B cell (primary cell): ENCODE measurements around the gene ZNF747. TPM values are rescaled to one million over a fixed set of nuclear protein-coding genes. Genes with fewer than 3 reads are reported as not detected.

Source experiments
- ATAC-seq: fragments of 200-7000 bp; cut with Tn5 transposase; one replicate; pipeline ENCODE4 v1.10.0; 2021; ENCODE audit warnings: low read depth, mild to moderate bottlenecking, moderate number of reproducible peaks, moderate library complexity
- CTCF ChIA-PET: fragments of 350-600 bp; sonication (Branson Sonifier 250); formaldehyde crosslinking; loops from one replicate; lab custom pipeline; 2021; ENCODE audit warnings: antibody characterized with exemption, inconsistent platforms; lab: Charles Lee
- POLR2A ChIA-PET: fragments of 350-600 bp; sonication (Branson Sonifier 250); formaldehyde crosslinking; loops from one replicate; lab custom pipeline; 2021; ENCODE audit warnings: antibody characterized with exemption; lab: Charles Lee
- DNase-seq: peaks from one replicate; pipeline ENCODE4 v3.0.0; 2013
- H2AFZ ChIP-seq: 2 replicates; pipeline ENCODE4 v1.6.1; 2012; ENCODE audit warnings: mild to moderate bottlenecking, low read depth, low read length; ENCODE audit not compliant: insufficient read depth, poor library complexity, severe bottlenecking
- H3K27ac ChIP-seq, 2 donors: 1 replicate in 1 of 2; 2 replicates in 1 of 2; pipeline ENCODE4 v1.5.1; 2012 to 2013; ENCODE audit warnings: low read length in 2 of 2, mild to moderate bottlenecking in 2 of 2, moderate library complexity in 1 of 2
- H3K27me3 ChIP-seq, 4 experiments: fragments of 200-600 bp in 1 of 4; sonication (generic) in 1 of 4; replicated peaks in 1 of 4; 1 replicate in 2 of 4; 2 replicates in 2 of 4; pipeline versions ENCODE4 v1.6.1 to v1.7.0; 2013 to 2016; ENCODE audit warnings: low read length in 3 of 4, mild to moderate bottlenecking in 2 of 4, mixed read lengths in 1 of 4, moderate library complexity in 1 of 4; ENCODE audit not compliant: insufficient read depth in 4 of 4, control insufficient read depth in 3 of 4; ENCODE audit errors: control extremely low read depth in 1 of 4
- H3K36me3 ChIP-seq, 2 experiments: replicated peaks in 1 of 2; 1 replicate in 1 of 2; 2 replicates in 1 of 2; pipeline versions ENCODE4 v1.6.1 to v1.7.1; 2013; ENCODE audit warnings: low read length in 1 of 2; ENCODE audit not compliant: insufficient read depth in 2 of 2, control insufficient read depth in 1 of 2; ENCODE audit errors: control extremely low read depth in 1 of 2, extremely low read depth in 1 of 2
- H3K4me1 ChIP-seq, 2 donors: fragments of 200-600 bp in 1 of 2; sonication (generic) in 1 of 2; 1 replicate in 1 of 2; 2 replicates in 1 of 2; pipeline versions ENCODE4 v1.5.1 to v1.6.1; 2013 to 2017; ENCODE audit warnings: low read length in 2 of 2; ENCODE audit not compliant: control insufficient read depth in 2 of 2, insufficient read depth in 2 of 2
- H3K4me2 ChIP-seq: replicated peaks from 2 replicates; pipeline ENCODE3; 2012; ENCODE audit warnings: mild to moderate bottlenecking, low read depth, low read length; ENCODE audit not compliant: poor library complexity, severe bottlenecking
- H3K4me3 ChIP-seq, 5 experiments: fragments of 200-600 bp in 1 of 5; sonication (generic) in 1 of 5; 1 replicate in 3 of 5; 2 replicates in 2 of 5; pipeline versions ENCODE4 v1.5.1 to v1.7.0; 2011 to 2016; ENCODE audit warnings: low read length in 4 of 5, mild to moderate bottlenecking in 4 of 5, low read depth in 2 of 5, control low read depth in 1 of 5, moderate library complexity in 1 of 5; ENCODE audit not compliant: insufficient read depth in 1 of 5; ENCODE audit errors: control extremely low read depth in 1 of 5, extremely low read depth in 1 of 5
- H3K79me2 ChIP-seq: fragments of 200-600 bp; sonication (generic); one replicate; pipeline ENCODE4 v1.6.0; 2016; ENCODE audit warnings: low read length; ENCODE audit not compliant: control insufficient read depth, insufficient read depth
- H3K9ac ChIP-seq: fragments of 200-600 bp; sonication (generic); 2 replicates; pipeline ENCODE4 v1.6.1; 2017; ENCODE audit warnings: mild to moderate bottlenecking, low read length, moderate library complexity
- H3K9me3 ChIP-seq, 3 donors: one replicate each; pipeline versions ENCODE4 v1.6.1 to v1.7.1; 2013; ENCODE audit warnings: low read length in 2 of 3; ENCODE audit not compliant: control insufficient read depth in 2 of 3, insufficient read depth in 1 of 3; ENCODE audit errors: control extremely low read depth in 1 of 3
- H4K20me1 ChIP-seq: 2 replicates; pipeline ENCODE4 v1.6.0; 2012; ENCODE audit warnings: mild to moderate bottlenecking, low read length; ENCODE audit not compliant: insufficient read depth, control insufficient read depth, poor library complexity, severe bottlenecking
- H3K27ac Mint-ChIP-seq: one replicate; pipeline ENCODE4 v1.8.0; 2021; ENCODE audit warnings: mixed read lengths
- H3K27me3 Mint-ChIP-seq: one replicate; pipeline ENCODE4 v1.8.0; 2021; ENCODE audit warnings: mixed read lengths
- H3K4me1 Mint-ChIP-seq: one replicate; pipeline ENCODE4 v1.8.0; 2021; ENCODE audit warnings: mixed read lengths
- H3K4me3 Mint-ChIP-seq: one replicate; pipeline ENCODE4 v1.8.0; 2021; ENCODE audit warnings: mixed read lengths
- H3K9me3 Mint-ChIP-seq: one replicate; pipeline ENCODE4 v1.8.0; 2022; ENCODE audit warnings: mixed read lengths; ENCODE audit not compliant: insufficient read depth
- EZH2 ChIP-seq: IDR thresholded peaks from 2 replicates; pipeline ENCODE4 v1.6.1; 2012; ENCODE audit warnings: borderline replicate concordance, low read depth, mild to moderate bottlenecking, moderate library complexity, low read length; ENCODE audit not compliant: insufficient read depth, poor library complexity, severe bottlenecking
- WGBS: methylation state at CpG from one replicate; pipeline ENCODE4 v1.1.5; 2013; ENCODE audit warnings: missing lambda C conversion rate; ENCODE audit not compliant: insufficient coverage; 5-methylcytosine and 5-hydroxymethylcytosine counted together
- intact Hi-C: fragments of 100-400 bp; cut with micrococcal nuclease; formaldehyde crosslinking; loops from one replicate; pipeline ENCODE4 v1.10.0; 2022
- polyA plus RNA-seq: library from polyadenylated mRNA; depleted of rRNA; stranded (reverse); fragments of >200 nt; gene quantifications from 2 replicates; pipeline ENCODE4 v1.2.3, GENCODE V29; 2012
- total RNA-seq, 2 donors: library from RNA; stranded (reverse); fragments of 120-200 nt in 1 of 2; gene quantifications; 1 replicate in 1 of 2; 2 replicates in 1 of 2; pipeline versions ENCODE4 v1.2.3 to v1.2.4, GENCODE V29; 2013 to 2022
- TF ChIP-seq, protein P1 (sequence below): fragments of 200-600 bp; IDR thresholded peaks from one replicate; pipeline ENCODE4 v1.8.0; 2022; ENCODE audit warnings: antibody characterized with exemption, mild to moderate bottlenecking

ZNF747 gene
- total and polyA plus RNA-seq, 2 donors (not counting 1 experiment from before 2014, with no cell fraction given): 9.7 to 17.3 TPM

DNA sequence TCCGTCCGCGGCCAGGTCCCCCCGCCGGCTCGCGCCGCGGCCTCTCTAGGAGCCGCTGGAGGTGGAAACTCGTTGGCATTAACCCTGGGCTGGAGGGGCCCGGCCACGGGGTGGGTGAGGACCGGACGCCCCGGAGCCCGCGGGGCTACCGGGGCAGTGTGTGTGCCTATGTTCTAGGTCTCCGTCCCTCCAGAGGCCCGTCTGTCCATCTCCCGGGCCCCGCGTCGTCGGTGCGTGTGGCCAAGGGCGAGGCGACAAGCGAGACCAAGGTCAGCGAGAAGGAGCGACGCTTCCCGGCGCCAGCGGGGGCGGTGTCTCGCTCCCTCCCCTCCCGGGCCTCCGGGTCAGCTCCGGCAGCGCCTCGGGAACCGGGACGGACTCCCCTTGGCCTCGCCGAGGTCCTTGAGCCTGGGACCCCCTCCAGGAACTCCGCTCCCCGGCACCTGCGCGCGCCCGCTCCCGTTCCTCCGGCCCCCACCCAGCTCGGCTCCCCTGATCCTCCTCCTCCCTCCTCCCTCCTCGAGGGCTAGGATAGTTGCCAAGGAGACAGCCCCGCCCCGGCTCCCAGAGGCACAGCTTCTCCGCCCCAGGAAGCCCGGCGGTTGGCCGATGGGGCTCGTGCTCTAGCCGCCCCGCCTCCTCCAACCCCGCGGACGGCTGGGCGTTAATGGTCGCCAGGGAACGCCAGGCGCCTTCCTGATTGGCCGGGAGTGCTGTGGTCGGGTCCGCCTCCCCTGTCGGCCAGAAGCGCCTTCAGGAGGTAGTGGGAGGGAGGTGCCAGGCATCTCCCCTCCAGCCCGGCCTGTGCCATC, 7.6 kb downstream of the ZNF747 start:
- H3K36me3 ChIP-seq: peaks cover 0 to 4% of the 10 kb centered on the region in 2 experiments
- peak overlapping the region; percentile 59 to 97 (median 82) for H3K4me3 ChIP-seq
- peak overlapping the region; percentile 95 for H2AFZ ChIP-seq
- WGBS: under 1% methylated on average over 49 of the region's 79 CpGs
- ChIA-PET CTCF (interaction anchor here (0.5 to 1.7 kb wide), 11 partner anchors 9 to 149 kb away, joined by 3 to 8 read pairs (median 3); partner anchors contain the start of genes DCTPP1, ITGAL and ZNF764), POLR2A (interaction anchor here (0.5 to 2.4 kb wide), 18 partner anchors 9 to 461 kb away, joined by 3 to 12 read pairs (median 4); partner anchors contain the start of genes ALDOA, DCTPP1, ITGAL and SEPHS2)
- intact Hi-C loops: loop anchor here (1.0 to 5.0 kb wide), 15 partner anchors 8 to 435 kb away; partner anchors contain the start of genes DCTPP1, FBRS, ITGAL and SEPHS2
- no peaks in the 10 kb centered on the region for H4K20me1 ChIP-seq
- Mint-ChIP-seq H3K27me3 (no peaks in the 10 kb centered on the region), H3K4me1 (peaks cover 20% of the 10 kb centered on the region), H3K9me3 (no peaks in the 10 kb centered on the region), H3K4me3 (peak overlapping the region; percentile 88), H3K27ac (peak overlapping the region; percentile 96)
- DNase-seq: peak; percentile 94
- H3K27me3 ChIP-seq: no peaks in the 10 kb centered on the region
- peaks cover 13 to 30% of the 10 kb centered on the region in 2 donors for H3K4me1 ChIP-seq
- peak overlapping the region; percentile 94 for H3K9ac ChIP-seq
- TF ChIP-seq, protein P1, sequence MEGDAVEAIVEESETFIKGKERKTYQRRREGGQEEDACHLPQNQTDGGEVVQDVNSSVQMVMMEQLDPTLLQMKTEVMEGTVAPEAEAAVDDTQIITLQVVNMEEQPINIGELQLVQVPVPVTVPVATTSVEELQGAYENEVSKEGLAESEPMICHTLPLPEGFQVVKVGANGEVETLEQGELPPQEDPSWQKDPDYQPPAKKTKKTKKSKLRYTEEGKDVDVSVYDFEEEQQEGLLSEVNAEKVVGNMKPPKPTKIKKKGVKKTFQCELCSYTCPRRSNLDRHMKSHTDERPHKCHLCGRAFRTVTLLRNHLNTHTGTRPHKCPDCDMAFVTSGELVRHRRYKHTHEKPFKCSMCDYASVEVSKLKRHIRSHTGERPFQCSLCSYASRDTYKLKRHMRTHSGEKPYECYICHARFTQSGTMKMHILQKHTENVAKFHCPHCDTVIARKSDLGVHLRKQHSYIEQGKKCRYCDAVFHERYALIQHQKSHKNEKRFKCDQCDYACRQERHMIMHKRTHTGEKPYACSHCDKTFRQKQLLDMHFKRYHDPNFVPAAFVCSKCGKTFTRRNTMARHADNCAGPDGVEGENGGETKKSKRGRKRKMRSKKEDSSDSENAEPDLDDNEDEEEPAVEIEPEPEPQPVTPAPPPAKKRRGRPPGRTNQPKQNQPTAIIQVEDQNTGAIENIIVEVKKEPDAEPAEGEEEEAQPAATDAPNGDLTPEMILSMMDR: peak; percentile 6
- TF ChIP-seq EZH2: no peak
- H3K27ac ChIP-seq: peak overlapping the region; percentile 87 to 89
- peaks cover 14% of the 10 kb centered on the region for H3K79me2 ChIP-seq
- no peaks in the 10 kb centered on the region for H3K9me3 ChIP-seq
- peak overlapping the region; percentile 78 for H3K4me2 ChIP-seq
- peak; percentile 82 for ATAC-seq
